ENCODE measurements around the gene HEPHL1.
"Not testable (repeated sequence)": the region's sequence is repeated elsewhere in the genome, so short reads cannot be mapped to it uniquely, and the experiment has no call there.

Gene HEPHL1

DNA sequence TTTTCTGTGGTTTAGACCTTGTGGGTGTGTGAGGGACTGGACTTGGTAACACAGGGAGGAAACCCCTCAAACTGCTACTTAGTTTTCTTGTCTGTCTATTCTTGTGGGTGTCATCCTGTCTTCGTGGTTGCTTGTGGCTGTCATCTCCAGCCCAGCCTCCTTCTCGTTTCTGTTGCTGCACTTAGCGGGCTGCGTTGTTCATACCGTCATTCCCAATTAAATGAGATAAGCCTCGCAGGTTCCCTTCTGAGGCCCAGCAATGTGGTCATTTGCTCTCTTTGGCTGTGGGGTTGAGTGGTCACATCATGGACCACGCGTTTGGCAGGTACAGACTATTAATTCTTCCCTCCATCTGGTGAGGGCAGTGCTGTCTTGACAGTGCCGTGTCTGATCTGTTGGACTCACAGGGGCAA, 126.3 kb downstream of the HEPHL1 start:
- in situ Hi-C loops (cut with MboI; ENCODE audit: low sequenced_read_pairs): no loop called here

DNA sequence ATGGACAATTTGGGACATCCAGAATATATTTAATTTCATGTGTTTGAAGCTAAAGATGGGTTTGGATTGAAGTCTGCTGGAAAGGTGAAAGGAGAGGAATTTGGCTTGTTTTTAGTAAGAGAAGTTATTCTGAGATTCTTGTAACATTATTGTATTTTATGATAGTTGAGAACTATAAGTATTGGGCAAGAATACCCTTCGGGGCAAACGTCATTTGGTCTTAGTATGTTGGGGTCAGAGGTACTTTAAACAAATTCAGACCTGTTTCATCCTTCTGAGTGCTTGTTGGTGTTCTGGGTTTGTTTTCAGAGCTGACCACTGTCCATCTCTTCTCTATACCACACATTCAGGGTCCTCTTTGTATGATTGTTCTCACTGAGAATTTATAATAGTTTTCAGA, 127.0 kb downstream of the HEPHL1 start:
- in situ Hi-C loops (cut with MboI; ENCODE audit: low sequenced_read_pairs): no loop called here

DNA sequence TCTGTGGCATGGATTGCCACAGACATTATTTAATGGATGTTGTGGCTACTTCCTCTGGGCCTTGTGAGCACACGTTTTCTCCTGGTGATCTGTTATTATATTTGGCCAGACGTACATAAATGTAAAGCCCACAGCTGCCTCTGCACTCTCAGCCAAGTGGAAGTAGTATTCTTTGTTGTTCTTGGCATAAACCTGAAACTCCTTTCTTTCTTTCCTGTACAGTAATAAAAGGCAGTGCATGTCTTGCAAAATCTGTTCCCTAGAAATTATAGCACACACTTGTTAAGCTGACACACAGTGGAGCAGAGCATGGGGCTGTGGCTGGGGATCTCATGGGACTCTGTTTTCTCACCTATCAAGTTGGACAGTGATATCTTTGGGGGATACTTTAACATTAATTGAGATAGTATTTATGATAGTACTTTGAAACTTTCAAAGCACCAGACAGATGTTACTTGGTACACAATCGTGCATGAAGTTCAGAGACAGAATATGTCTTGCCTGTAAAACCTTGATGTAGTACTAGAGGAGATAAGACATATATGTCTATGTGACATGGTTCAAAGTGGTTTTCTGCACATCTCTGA, 128.4 kb downstream of the HEPHL1 start:
- in situ Hi-C loops (cut with MboI; ENCODE audit: low sequenced_read_pairs): no loop called here

DNA sequence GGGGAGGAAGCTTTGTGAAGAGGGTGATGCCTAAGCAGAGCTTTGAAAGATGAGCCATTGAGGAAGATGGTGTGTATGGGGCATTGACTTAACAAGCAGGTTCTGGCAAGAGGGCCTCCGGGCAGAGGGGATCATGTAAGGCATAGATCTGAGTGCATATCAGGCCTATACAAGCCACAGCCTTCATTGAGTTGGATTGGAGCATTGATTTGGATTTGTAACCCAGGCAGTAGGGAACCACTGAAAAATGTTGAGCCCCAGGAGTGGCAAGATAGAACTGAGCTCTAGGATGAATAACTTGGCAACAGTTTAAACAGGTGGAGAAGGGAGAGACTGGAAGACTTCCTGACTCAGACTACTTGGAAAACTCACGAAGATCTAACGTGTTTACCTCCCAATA, 128.9 kb downstream of the HEPHL1 start:
- in situ Hi-C loops (cut with MboI; ENCODE audit: low sequenced_read_pairs): no loop called here

DNA sequence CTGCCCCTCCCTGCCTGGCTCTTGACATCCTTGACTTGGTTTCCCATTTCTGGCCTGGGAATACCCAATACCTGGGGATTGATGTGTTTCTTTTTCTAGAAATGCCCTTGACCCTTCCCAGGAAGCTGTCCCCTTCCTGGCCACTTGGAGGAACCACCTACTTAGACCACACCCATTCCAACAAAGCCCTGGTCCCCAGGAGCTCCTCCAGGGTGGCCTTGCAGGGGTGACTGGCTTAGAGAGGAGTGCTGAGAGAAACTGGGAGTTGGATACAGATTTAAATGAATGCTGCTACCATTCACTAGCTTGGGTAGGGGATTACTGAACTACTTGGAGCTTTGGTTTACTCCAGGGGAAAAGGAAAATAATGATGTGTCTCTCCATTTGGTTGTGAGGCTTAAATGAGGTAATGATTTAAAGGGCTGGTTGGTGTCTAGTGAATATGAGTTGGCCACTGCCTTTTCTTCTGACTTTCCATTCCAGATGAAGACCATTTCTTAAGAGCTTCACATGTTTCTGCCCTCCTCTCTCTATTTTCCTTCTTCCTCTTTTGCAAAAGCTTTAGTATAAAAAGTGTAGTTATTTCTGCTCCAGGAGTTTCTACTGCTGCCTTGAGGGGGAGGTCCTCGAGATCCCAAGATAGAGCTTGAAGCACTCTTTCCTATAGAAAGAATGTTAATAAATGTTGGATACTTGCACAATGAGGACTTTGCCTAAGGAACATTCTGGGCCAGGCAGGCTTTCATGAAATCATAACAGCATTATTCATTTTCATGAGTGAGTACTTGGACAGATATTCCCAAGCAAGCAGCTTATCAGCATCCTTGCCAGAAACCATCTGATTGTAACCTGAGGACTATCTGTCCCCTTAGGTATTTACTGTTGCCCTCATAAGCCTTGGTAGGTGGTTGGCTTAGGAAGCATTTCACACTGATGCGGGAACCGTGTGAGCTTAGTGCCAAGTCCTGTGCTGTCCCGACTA, 129.8 kb downstream of the HEPHL1 start:
- in situ Hi-C loops (cut with MboI; ENCODE audit: low sequenced_read_pairs): no loop called here

DNA sequence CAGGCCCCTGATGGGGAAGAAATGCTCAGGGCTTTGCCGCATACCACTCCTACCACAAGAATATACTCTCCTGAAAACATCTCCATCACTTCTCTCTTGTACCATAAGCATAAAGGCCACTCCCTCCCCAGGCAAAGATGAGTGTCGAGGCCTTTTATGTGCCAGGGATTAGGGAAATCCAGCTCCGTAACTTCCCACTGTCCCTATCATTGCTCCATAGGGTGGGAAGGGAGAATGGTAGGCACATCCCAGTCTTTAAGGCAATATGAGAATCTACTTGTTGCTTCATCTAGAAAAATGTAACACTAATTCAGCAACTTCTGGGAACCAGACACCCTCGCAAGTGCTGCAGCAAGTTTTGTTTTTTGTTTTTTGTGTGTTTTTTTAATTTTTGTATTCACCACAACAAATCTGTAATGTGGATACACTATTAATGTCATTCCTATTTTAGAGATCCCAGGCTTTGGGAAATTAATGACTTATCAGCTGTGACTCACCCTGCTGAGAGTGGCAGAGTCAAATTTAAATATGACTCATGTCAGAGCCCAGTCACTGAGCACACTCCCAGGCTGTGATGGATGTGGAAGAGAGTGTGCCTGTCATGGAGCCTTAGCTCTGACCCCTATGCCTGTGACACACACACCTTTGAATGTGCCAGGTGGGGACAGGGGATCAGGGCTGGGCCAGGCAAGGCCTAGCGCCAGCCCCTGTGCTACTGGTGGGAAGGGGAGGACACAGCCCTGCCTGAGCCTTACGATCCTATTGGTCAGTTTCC, 130.9 kb downstream of the HEPHL1 start:
- in situ Hi-C loops (cut with MboI; ENCODE audit: low sequenced_read_pairs): no loop called here

DNA sequence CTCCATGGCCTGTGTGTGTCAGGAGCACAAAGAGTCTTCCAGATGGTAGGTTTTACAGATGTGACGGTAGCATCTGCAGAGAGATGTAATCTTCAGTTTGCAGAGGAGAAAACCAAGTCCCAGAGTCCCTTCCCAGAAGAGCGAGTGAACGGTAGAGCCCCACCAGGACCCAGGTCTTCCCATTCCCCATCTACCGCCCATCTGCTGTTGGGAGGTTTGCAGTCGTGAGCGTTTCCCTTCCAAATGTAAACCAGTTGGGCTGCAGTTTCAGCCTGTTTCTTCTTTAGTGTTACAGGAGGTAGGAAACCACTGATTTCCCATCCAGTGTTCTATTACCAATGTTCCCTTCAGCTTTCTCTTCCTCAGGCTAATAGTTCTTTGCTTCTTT, 131.5 kb downstream of the HEPHL1 start:
- in situ Hi-C loops (cut with MboI; ENCODE audit: low sequenced_read_pairs): no loop called here

DNA sequence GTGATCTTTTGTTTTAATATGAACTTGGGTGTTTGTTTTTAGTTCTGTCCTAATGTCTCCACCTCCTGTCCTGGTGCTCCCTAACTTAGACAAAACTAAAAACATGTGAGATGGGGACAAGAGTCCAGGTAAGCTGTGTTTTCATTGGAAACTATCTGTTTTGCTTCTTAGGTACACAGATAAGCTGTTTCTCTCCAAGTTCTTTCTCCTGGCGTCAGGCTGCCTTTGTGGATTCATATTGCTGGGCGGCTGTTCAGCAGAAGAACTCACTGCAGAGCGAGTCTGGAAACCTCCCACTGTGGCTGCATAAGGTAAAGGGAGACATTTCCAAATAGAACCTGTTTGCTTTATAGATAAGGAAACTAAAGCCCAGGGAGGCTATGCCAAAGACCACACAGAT, 132.2 kb downstream of the HEPHL1 start:
- in situ Hi-C loops (cut with MboI; ENCODE audit: low sequenced_read_pairs): no loop called here

DNA sequence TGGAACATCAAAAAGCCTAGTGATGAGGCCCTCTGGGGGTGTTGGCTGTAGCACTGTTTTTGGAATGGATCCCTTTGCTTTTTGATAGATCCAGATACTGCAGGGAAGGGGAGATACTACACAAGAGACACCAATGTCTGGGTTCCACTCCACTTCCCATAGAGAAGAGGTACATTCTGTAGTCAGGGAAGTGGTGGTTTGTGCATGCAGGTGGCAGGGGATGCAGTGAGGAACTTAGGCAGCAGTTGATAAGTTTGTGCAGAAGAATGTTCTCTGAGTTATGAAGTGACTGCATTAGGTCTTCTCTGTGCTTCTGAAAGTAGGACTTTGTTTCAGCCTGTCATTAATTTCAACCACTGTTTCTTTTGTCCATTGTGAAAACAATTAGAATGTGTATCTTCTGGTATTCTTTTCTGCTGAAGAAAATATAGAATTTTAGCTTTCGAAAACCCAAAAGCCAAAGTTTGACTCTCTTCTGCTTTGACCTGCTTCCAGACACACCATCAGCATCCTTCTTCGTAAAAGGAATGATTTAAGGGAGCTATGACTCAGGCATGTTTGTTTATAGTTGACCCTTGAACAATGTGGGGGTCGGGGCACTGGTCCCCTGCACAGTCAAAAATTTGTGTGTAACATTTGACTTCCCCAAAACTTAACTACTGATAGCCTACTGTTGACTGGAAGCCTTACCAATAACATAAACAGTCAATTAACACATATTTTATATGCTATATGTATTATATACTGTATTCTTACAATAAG, 133.1 kb downstream of the HEPHL1 start:
- in situ Hi-C loops (cut with MboI; ENCODE audit: low sequenced_read_pairs): no loop called here

DNA sequence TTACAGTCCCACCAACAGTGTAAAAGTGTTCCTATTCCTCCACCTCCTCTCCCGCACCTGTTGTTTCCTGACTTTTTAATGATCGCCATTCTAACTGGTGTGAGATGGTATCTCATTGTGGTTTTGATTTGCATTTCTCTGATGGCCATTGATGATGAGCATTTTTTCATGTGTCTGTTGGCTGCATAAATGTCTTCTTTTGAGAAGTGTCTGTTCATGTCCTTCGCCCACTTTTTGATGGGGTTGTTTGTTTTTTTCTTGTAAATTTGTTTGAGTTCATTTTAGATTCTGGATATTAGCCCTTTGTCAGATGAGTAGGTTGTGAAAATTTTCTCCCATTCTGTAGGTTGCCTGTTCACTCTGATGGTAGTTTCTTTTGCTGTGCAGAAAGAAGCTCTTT, 136.2 kb downstream of the HEPHL1 start:
- in situ Hi-C loops (cut with MboI; ENCODE audit: low sequenced_read_pairs): not testable (repeated sequence)

Measured in hTERT RPE-1 (cell line).